Liver (tissue), 9 donors: ENCODE results near the gene ST8SIA1. TPM values are rescaled to one million over a fixed set of nuclear protein-coding genes. Genes with fewer than 3 reads are reported as not detected.

ENCODE experiments used
- DNase-seq: peaks from one replicate; pipeline ENCODE4 v3.0.0-alpha.2; 2017; ENCODE audit warnings: low spot score
- H3K27ac ChIP-seq, 2 donors: one replicate each; pipeline ENCODE4 v1.7.0; 2013; ENCODE audit warnings: inconsistent platforms in 2 of 2, low read length in 2 of 2, control low read depth in 1 of 2, low read depth in 1 of 2, mild to moderate bottlenecking in 1 of 2
- H3K27me3 ChIP-seq, 4 donors: one replicate each; pipeline versions ENCODE4 v1.6.1 to v1.7.0; 2013; ENCODE audit warnings: low read length in 3 of 4, inconsistent platforms in 1 of 4, mild to moderate bottlenecking in 1 of 4, moderate library complexity in 1 of 4; ENCODE audit not compliant: control insufficient read depth in 4 of 4, insufficient read depth in 4 of 4
- H3K36me3 ChIP-seq, 4 donors: one replicate each; pipeline versions ENCODE4 v1.6.1 to v1.7.0; 2013; ENCODE audit warnings: low read length in 3 of 4, mild to moderate bottlenecking in 3 of 4, low read depth in 1 of 4, moderate library complexity in 1 of 4; ENCODE audit not compliant: control insufficient read depth in 4 of 4, insufficient read depth in 3 of 4
- H3K4me1 ChIP-seq, 4 donors: one replicate each; pipeline versions ENCODE4 v1.6.1 to v1.7.0; 2013; ENCODE audit warnings: low read length in 3 of 4, mild to moderate bottlenecking in 3 of 4, moderate library complexity in 1 of 4; ENCODE audit not compliant: control insufficient read depth in 4 of 4, insufficient read depth in 4 of 4
- H3K4me3 ChIP-seq, 3 donors: one replicate each; pipeline versions ENCODE4 v1.6.1 to v1.7.0; 2013; ENCODE audit warnings: low read length in 3 of 3, control low read depth in 1 of 3, low read depth in 1 of 3, mild to moderate bottlenecking in 1 of 3
- H3K9ac ChIP-seq, 2 donors: one replicate each; pipeline ENCODE4 v1.7.0; 2013; ENCODE audit warnings: low read length in 2 of 2, mild to moderate bottlenecking in 2 of 2, moderate library complexity in 2 of 2, control low read depth in 1 of 2, low read depth in 1 of 2
- H3K9me3 ChIP-seq, 4 donors: one replicate each; pipeline versions ENCODE4 v1.6.1 to v1.7.0; 2013; ENCODE audit warnings: low read length in 3 of 4; ENCODE audit not compliant: control insufficient read depth in 4 of 4
- EGR1 ChIP-seq, 2 donors: IDR thresholded peaks; 2 replicates each; pipeline ENCODE4 v1.6.1; 2016 to 2018; ENCODE audit warnings: antibody characterized with exemption in 2 of 2, low read depth in 2 of 2
- FOXA1 ChIP-seq: IDR thresholded peaks from 2 replicates; pipeline ENCODE4 v1.6.1; 2016; ENCODE audit warnings: antibody characterized with exemption
- FOXA2 ChIP-seq: IDR thresholded peaks from 2 replicates; pipeline ENCODE4 v1.6.1; 2016; ENCODE audit warnings: antibody characterized with exemption
- GABPA ChIP-seq, 2 donors: IDR thresholded peaks in 1 of 2; conservative IDR thresholded peaks in 1 of 2; 2 replicates each; pipeline ENCODE4 v1.6.1; 2016; ENCODE audit warnings: antibody characterized with exemption in 2 of 2, mild to moderate bottlenecking in 1 of 2, moderate library complexity in 1 of 2
- HNF4A ChIP-seq, 2 donors: conservative IDR thresholded peaks; 2 replicates each; pipeline ENCODE4 v1.6.1; 2016; ENCODE audit warnings: antibody characterized with exemption in 2 of 2, mild to moderate bottlenecking in 2 of 2
- HNF4G ChIP-seq: IDR thresholded peaks from 2 replicates; pipeline ENCODE4 v1.6.1; 2016; ENCODE audit warnings: antibody characterized with exemption
- JUND ChIP-seq, 2 donors: IDR thresholded peaks; 2 replicates each; pipeline ENCODE4 v1.6.1; 2016; ENCODE audit warnings: antibody characterized with exemption in 2 of 2
- NR2F2 ChIP-seq: IDR thresholded peaks from 2 replicates; pipeline ENCODE4 v1.6.1; 2016; ENCODE audit warnings: antibody characterized with exemption
- RAD21 ChIP-seq, 2 donors: IDR thresholded peaks; 2 replicates each; pipeline ENCODE4 v1.6.1; 2016; ENCODE audit warnings: antibody characterized with exemption in 2 of 2, mild to moderate bottlenecking in 2 of 2
- RXRA ChIP-seq, 2 donors: IDR thresholded peaks; 2 replicates each; pipeline ENCODE4 v1.6.1; 2017 to 2018; ENCODE audit warnings: antibody characterized with exemption in 2 of 2, mild to moderate bottlenecking in 1 of 2
- SP1 ChIP-seq: IDR thresholded peaks from 2 replicates; pipeline ENCODE4 v1.6.1; 2018; ENCODE audit warnings: antibody characterized with exemption, mild to moderate bottlenecking
- TAF1 ChIP-seq: conservative IDR thresholded peaks from 2 replicates; pipeline ENCODE4 v1.6.1; 2016; ENCODE audit warnings: antibody characterized with exemption, mild to moderate bottlenecking
- YY1 ChIP-seq: IDR thresholded peaks from 2 replicates; pipeline ENCODE4 v1.6.1; 2016; ENCODE audit warnings: antibody characterized with exemption, mild to moderate bottlenecking
- WGBS: extraction: QIAGEN DNeasy Blood & Tissue Kit; methylation state at CpG from one replicate; pipeline ENCODE4 v1.1.7; 2013; 5-methylcytosine and 5-hydroxymethylcytosine counted together
- polyA plus RNA-seq, 2 donors: library from polyadenylated mRNA; stranded (reverse) in 1 of 2; unstranded in 1 of 2; fragments of 200-250 nt in 1 of 2; fragments of >200 nt in 1 of 2; fragmentation: Nextera tagmentation in 1 of 2; extraction: Ambion mirVana in 1 of 2; gene quantifications; one replicate each; pipeline versions ENCODE4 v1.2.1 to v1.2.3, GENCODE V29; 2013 to 2015
- total RNA-seq, 2 donors: library from RNA; depleted of rRNA; stranded (reverse); fragments of >200 nt; gene quantifications; one replicate each; pipeline ENCODE4 v1.2.3, GENCODE V29; 2014
- TF ChIP-seq, protein P1 (sequence below): fragments of 150-350 bp; IDR thresholded peaks from 2 replicates; pipeline ENCODE4 v1.5.1; 2017; ENCODE audit warnings: improper control_type of control experiment, low read depth, low read length; ENCODE audit not compliant: missing input control
- TF ChIP-seq, protein P2 (sequence below): IDR thresholded peaks from 2 replicates; pipeline ENCODE4 v1.6.1; 2016; ENCODE audit warnings: antibody characterized with exemption
- TF ChIP-seq, protein P3 (sequence below): IDR thresholded peaks from 2 replicates; pipeline ENCODE4 v1.6.1; 2016; ENCODE audit warnings: antibody characterized with exemption
- TF ChIP-seq, protein P4 (sequence below): IDR thresholded peaks from 2 replicates; pipeline ENCODE4 v1.6.1; 2016; ENCODE audit warnings: antibody characterized with exemption, mild to moderate bottlenecking
- donor health status: healthy.
- donor health status: healthy.
- donor health status: healthy.
- donor health status: healthy.
- donor health status: healthy.

Gene ST8SIA1
- total and polyA plus RNA-seq, 4 donors: 0.02 to 1.0 (median 0.17) TPM; not detected in 1

DNA sequence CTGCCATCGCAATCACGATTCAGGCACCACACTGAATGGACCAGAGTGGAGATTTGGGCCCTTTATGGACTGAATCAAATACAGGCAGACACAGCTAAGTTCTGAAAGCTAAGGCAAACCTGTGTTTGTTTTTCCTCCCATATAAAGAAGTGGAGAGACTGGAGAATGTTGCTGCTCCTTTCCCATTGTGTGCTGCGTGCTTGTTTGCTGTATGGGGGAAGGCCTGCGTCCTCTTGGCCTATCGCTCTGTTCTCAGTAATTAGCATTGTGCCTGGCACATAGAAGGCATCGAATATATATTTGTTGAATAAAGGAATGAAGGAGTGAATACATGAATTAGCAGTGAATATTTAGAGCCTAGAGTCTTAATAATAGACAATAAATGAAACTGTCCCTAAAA, 12.4 kb downstream of the ST8SIA1 start:
- TF ChIP-seq RAD21 (IDR thresholded peaks at IDR 0.05) (no peak), HNF4G (no peak), YY1 (no peak), FOXA2 (no peak), GABPA (IDR thresholded peaks at IDR 0.05 in 1 of 2, conservative IDR thresholded peaks at IDR 0.05 in 1 of 2) (no peak), NR2F2 (no peak), SP1 (no peak)
- TF ChIP-seq, protein P1, sequence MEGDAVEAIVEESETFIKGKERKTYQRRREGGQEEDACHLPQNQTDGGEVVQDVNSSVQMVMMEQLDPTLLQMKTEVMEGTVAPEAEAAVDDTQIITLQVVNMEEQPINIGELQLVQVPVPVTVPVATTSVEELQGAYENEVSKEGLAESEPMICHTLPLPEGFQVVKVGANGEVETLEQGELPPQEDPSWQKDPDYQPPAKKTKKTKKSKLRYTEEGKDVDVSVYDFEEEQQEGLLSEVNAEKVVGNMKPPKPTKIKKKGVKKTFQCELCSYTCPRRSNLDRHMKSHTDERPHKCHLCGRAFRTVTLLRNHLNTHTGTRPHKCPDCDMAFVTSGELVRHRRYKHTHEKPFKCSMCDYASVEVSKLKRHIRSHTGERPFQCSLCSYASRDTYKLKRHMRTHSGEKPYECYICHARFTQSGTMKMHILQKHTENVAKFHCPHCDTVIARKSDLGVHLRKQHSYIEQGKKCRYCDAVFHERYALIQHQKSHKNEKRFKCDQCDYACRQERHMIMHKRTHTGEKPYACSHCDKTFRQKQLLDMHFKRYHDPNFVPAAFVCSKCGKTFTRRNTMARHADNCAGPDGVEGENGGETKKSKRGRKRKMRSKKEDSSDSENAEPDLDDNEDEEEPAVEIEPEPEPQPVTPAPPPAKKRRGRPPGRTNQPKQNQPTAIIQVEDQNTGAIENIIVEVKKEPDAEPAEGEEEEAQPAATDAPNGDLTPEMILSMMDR: no peak
- TF ChIP-seq, protein P2, sequence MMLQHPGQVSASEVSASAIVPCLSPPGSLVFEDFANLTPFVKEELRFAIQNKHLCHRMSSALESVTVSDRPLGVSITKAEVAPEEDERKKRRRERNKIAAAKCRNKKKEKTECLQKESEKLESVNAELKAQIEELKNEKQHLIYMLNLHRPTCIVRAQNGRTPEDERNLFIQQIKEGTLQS: no peak
- no peaks in the 10 kb centered on the region for H3K9me3 ChIP-seq
- H3K27ac ChIP-seq: no peak overlapping the region
- no peak overlapping the region for H3K4me3 ChIP-seq
- H3K36me3 ChIP-seq: no peaks in the 10 kb centered on the region
- no peak for DNase-seq
- H3K27me3 ChIP-seq: peaks cover 0 to 7% (median 0%) of the 10 kb centered on the region in 4 donors
- H3K9ac ChIP-seq: no peak overlapping the region
- 81% methylated on average over 6 of the region's 6 CpGs for WGBS
- no peaks in the 10 kb centered on the region for H3K4me1 ChIP-seq

DNA sequence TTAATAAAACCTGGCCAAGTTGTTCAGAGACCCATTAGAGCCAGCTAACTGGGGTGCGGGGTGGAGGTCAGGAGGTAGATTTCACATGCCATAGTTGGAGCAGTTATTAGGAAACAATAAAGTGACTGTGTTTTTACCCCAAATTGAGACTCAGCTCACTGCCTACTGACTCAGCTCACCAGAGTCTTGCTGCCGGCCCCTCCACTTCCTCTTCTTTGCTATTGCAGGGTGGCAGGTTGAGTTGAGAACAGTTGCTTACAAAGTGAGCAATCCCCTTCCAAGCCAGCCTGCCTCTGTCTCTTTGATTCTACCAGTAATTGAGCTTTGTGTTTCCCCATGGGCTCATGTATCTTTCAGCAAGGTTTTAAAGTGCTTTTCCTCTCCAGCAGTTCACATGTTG, 12.9 kb downstream of the ST8SIA1 start:
- WGBS: 66% methylated on average over 2 of the region's 2 CpGs
- no peak for TF ChIP-seq YY1
- TF ChIP-seq, protein P1: no peak
- TF ChIP-seq NR2F2: no peak
- no peak for TF ChIP-seq TAF1
- no peak for TF ChIP-seq RAD21 (IDR thresholded peaks at IDR 0.05)
- TF ChIP-seq, protein P3, sequence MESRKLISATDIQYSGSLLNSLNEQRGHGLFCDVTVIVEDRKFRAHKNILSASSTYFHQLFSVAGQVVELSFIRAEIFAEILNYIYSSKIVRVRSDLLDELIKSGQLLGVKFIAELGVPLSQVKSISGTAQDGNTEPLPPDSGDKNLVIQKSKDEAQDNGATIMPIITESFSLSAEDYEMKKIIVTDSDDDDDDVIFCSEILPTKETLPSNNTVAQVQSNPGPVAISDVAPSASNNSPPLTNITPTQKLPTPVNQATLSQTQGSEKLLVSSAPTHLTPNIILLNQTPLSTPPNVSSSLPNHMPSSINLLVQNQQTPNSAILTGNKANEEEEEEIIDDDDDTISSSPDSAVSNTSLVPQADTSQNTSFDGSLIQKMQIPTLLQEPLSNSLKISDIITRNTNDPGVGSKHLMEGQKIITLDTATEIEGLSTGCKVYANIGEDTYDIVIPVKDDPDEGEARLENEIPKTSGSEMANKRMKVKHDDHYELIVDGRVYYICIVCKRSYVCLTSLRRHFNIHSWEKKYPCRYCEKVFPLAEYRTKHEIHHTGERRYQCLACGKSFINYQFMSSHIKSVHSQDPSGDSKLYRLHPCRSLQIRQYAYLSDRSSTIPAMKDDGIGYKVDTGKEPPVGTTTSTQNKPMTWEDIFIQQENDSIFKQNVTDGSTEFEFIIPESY: no peak
- no peak for TF ChIP-seq FOXA1
- no peak for TF ChIP-seq RXRA (IDR thresholded peaks at IDR 0.05)
- TF ChIP-seq FOXA2: no peak
- no peak for TF ChIP-seq GABPA (IDR thresholded peaks at IDR 0.05 in 1 of 2, conservative IDR thresholded peaks at IDR 0.05 in 1 of 2)
- no peak for TF ChIP-seq EGR1 (IDR thresholded peaks at IDR 0.05; ENCODE audit: low read depth in 2 of 2)
- TF ChIP-seq, protein P4, sequence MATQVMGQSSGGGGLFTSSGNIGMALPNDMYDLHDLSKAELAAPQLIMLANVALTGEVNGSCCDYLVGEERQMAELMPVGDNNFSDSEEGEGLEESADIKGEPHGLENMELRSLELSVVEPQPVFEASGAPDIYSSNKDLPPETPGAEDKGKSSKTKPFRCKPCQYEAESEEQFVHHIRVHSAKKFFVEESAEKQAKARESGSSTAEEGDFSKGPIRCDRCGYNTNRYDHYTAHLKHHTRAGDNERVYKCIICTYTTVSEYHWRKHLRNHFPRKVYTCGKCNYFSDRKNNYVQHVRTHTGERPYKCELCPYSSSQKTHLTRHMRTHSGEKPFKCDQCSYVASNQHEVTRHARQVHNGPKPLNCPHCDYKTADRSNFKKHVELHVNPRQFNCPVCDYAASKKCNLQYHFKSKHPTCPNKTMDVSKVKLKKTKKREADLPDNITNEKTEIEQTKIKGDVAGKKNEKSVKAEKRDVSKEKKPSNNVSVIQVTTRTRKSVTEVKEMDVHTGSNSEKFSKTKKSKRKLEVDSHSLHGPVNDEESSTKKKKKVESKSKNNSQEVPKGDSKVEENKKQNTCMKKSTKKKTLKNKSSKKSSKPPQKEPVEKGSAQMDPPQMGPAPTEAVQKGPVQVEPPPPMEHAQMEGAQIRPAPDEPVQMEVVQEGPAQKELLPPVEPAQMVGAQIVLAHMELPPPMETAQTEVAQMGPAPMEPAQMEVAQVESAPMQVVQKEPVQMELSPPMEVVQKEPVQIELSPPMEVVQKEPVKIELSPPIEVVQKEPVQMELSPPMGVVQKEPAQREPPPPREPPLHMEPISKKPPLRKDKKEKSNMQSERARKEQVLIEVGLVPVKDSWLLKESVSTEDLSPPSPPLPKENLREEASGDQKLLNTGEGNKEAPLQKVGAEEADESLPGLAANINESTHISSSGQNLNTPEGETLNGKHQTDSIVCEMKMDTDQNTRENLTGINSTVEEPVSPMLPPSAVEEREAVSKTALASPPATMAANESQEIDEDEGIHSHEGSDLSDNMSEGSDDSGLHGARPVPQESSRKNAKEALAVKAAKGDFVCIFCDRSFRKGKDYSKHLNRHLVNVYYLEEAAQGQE: no peak
- TF ChIP-seq HNF4A (conservative IDR thresholded peaks at IDR 0.05): no peak
- no peak for TF ChIP-seq HNF4G
- no peak for TF ChIP-seq SP1
- TF ChIP-seq, protein P2: no peak
- no peak for TF ChIP-seq JUND (IDR thresholded peaks at IDR 0.05)
- no peak overlapping the region for H3K27ac ChIP-seq

More for the DNA sequence above, 12.9 kb downstream of the ST8SIA1 start:
- no peak overlapping the region for H3K9ac ChIP-seq
- H3K27me3 ChIP-seq: peaks cover 0 to 7% (median 0%) of the 10 kb centered on the region in 4 donors
- H3K36me3 ChIP-seq: no peaks in the 10 kb centered on the region
- H3K9me3 ChIP-seq: no peaks in the 10 kb centered on the region
- no peak overlapping the region for H3K4me3 ChIP-seq
- DNase-seq: no peak
- no peaks in the 10 kb centered on the region for H3K4me1 ChIP-seq
